Measurements from ENCODE around the gene CADM1.

The CADM1 gene

DNA sequence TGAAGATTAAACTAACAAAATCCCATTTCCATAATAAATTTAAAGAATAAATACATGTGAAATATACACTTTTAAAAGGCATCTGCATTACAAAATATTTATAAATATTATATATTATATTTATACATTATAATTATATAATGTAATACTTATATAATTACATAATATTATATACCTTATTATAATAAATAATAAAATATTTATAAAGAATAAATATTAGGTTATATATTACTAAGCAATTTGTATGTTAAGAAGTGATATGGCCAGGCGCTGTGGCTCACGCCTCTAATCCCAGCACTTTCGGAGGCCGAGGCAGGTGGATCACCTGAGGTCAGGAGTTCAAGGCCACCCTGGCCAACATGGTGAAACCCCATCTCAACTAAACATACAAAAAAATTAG lies 97.8 kb downstream of the CADM1 start:
- Mint-ChIP-seq H3K27me3 (peaks cover 1% of the 10 kb centered on the region), H3K36me3 (no peaks in the 10 kb centered on the region), H3K4me1 (no peaks in the 10 kb centered on the region), H3K9me3 (no peaks in the 10 kb centered on the region), H3K27ac (no peak overlapping the region), H3K4me3 (no peak overlapping the region)
- no peak for ATAC-seq (ENCODE audit: low read depth)
- DNase-seq (ENCODE audit: low spot score in 2 of 2) = no peak

DNA sequence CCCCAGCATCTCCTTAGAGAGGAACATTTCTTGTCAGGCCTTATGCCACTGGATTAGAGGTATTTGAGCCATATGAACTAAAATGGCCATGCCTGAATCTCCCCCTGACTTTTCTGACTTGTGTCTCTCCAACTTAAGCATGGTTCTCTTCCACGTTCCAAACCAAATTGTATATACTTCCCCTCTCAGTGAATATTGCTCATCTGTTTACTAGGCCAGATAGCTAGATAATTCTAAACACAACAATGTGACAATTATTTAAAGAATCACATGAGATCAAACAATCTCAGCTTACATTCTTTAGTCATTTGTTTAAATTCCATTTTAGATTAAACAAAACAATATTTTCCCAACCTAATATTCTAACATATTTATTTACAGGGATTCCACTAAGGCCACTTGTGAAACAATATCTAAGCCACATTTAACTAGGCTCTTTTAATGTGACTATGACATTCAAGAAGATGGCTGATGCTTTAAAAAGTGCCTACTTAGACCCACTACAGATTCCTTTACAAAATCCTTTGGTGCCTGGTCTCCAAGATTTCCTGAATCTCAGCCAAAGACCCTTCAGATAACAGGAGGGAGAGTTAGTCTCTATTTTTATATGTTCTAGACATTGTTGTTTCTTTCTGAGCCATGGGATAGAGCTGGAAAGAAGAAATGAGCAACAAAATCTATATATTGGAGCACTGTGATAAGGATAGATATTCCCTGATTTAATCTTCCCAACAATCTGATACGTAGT lies 105.7 kb downstream of the CADM1 start:
- Mint-ChIP-seq H3K27me3 (peaks cover 4% of the 10 kb centered on the region), H3K27ac (no peak overlapping the region), H3K9me3 (no peaks in the 10 kb centered on the region), H3K4me3 (no peak overlapping the region), H3K4me1 (no peaks in the 10 kb centered on the region), H3K36me3 (no peaks in the 10 kb centered on the region)
- DNase-seq (ENCODE audit: low spot score in 2 of 2) (no peak), ATAC-seq (ENCODE audit: low read depth) (no peak)

DNA sequence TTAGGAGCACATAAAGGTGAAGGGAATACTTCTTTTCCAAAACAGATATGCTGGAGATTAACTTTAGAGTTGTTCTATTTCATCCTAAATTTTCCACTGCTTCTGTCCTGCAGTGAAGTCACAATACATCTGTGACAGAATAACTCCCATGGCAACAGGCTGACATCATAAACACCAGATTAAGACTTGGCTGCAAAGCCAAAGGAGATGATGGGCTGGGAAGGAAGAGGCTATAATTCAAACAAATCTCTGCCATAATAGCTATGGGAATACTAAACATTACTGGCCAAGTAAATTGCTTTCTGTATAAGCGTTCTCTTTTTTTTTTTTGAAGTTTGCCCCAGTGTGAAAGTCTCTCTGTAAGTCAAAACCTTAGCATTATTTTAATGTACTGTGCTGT lies 107.7 kb downstream of the CADM1 start:
- Mint-ChIP-seq H3K36me3 (no peaks in the 10 kb centered on the region), H3K27ac (no peak overlapping the region), H3K4me3 (no peak overlapping the region), H3K27me3 (peaks cover 4% of the 10 kb centered on the region), H3K4me1 (no peaks in the 10 kb centered on the region), H3K9me3 (no peaks in the 10 kb centered on the region)
- DNase-seq (ENCODE audit: low spot score in 2 of 2) (no peak), ATAC-seq (ENCODE audit: low read depth) (no peak)

DNA sequence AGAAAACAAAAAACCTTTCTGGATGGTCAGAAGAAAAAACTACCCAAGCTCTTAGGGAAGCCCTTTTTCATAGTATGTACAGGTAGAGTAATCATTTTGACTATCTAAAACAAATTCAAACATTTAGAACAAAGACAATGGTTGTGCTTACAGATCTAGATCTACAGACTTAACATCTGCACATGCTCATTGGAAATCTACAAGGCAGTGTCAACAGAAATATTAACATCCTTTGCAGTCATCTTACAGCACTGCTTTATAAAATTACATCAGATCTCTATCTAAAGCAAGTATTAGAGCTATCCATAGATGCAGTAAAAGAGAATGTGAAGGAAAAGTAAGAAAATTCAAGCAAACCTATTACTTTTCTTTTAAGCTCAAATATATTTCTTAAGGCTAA lies 110.3 kb downstream of the CADM1 start:
- Mint-ChIP-seq H3K27me3 (peaks cover 5% of the 10 kb centered on the region), H3K36me3 (no peaks in the 10 kb centered on the region), H3K9me3 (peaks cover 2% of the 10 kb centered on the region), H3K27ac (no peak overlapping the region), H3K4me1 (peaks cover 7% of the 10 kb centered on the region), H3K4me3 (no peak overlapping the region)
- DNase-seq (ENCODE audit: low spot score in 2 of 2) (no peak), ATAC-seq (ENCODE audit: low read depth) (no peak)

DNA sequence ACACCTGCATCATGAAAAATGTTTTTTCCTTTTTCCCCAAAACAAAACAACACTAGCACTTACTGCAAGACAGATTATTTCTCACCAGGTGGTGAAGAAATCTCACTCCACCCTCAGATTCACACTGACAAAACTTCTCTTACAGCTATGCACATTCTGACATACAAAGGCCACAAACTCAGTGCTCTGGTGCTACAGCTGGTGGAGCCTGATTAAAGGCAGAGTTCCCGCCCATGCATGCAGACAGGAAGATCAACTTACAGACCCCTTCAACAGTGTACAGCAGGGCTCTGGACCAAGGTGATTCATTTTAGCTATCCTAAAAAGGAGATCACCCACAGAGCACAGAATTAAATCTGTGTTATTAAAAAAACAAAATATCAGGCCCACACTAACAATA lies 112.6 kb downstream of the CADM1 start:
- Mint-ChIP-seq H3K9me3 (peaks cover 5% of the 10 kb centered on the region), H3K27me3 (peaks cover 4% of the 10 kb centered on the region), H3K4me3 (no peak overlapping the region), H3K4me1 (peaks cover 7% of the 10 kb centered on the region), H3K36me3 (no peaks in the 10 kb centered on the region), H3K27ac (no peak overlapping the region)
- ATAC-seq (ENCODE audit: low read depth) = no peak
- DNase-seq (ENCODE audit: low spot score in 2 of 2) = no peak

DNA sequence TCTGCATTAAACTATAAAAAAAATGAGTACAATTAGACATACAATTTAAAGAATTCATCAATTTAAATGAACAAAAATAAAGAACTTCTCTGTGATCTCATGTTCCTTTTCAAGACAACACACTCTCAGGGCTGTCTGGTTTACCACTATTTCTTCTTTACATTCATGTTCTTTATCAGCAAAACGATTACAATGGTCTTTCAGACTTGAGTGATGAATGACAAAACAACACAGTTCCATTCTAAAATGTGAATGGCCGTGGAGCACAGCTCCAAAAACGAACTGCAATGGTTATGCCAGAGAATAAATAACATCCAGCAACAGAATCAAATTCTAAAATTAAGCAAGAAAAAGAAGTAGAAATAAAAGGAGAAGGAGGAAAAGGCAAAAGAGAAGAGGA lies 113.1 kb downstream of the CADM1 start:
- peaks cover 5% of the 10 kb centered on the region for H3K9me3 Mint-ChIP-seq
- H3K36me3 Mint-ChIP-seq = no peaks in the 10 kb centered on the region
- no peak overlapping the region for H3K4me3 Mint-ChIP-seq
- ATAC-seq (ENCODE audit: low read depth) (no peak), DNase-seq (ENCODE audit: low spot score in 2 of 2) (no peak)
- H3K27ac Mint-ChIP-seq = no peak overlapping the region
- H3K4me1 Mint-ChIP-seq = peaks cover 7% of the 10 kb centered on the region
- H3K27me3 Mint-ChIP-seq = peaks cover 4% of the 10 kb centered on the region

DNA sequence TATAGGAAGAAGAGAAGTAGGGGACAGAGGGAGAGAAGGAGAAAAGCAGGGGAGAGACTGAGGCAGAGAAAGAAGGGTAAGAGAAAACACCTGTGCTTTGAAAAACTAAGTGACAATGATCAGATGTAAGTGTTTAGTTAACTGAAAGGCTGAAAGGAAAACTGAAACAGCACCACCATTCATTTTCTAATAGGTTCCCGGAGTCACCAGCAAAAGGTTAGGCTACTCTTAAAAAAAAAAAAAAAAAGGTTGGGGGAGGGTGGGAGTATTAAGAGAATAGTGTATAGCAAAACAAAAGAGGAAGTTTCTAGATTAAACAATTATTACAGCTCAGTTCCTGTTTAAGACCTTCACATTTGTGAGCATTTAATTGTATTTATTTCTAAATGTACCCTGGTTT lies 113.8 kb downstream of the CADM1 start:
- Mint-ChIP-seq H3K4me1 (peaks cover 7% of the 10 kb centered on the region), H3K27ac (no peak overlapping the region), H3K36me3 (no peaks in the 10 kb centered on the region), H3K4me3 (peak overlapping the region; percentile 46), H3K27me3 (peaks cover 4% of the 10 kb centered on the region), H3K9me3 (peaks cover 5% of the 10 kb centered on the region)
- ATAC-seq (ENCODE audit: low read depth) = peak; percentile 72
- DNase-seq (ENCODE audit: low spot score in 2 of 2) = no peak

DNA sequence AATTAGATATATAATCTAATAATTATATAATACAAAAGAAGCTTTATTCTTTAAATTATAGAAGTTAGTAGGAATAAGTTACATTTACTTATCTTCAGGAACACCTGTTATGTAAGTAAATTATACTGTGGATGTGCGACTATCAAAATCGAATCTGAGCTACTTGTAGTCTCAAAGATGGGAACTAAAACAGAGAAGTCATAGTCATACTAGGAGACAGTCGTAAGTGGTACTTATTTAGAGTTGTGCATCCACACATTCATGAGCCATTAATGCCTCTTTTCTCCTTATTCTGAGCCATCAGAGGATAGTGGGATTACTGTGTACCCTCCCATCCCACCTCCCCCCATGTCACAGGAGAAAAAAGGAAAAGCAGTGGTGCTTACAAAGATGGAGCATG lies 114.4 kb downstream of the CADM1 start:
- peaks cover 4% of the 10 kb centered on the region for H3K27me3 Mint-ChIP-seq
- H3K4me3 Mint-ChIP-seq = no peak overlapping the region
- DNase-seq (ENCODE audit: low spot score in 2 of 2) = no peak
- H3K27ac Mint-ChIP-seq = no peak overlapping the region
- peaks cover 7% of the 10 kb centered on the region for H3K4me1 Mint-ChIP-seq
- no peaks in the 10 kb centered on the region for H3K36me3 Mint-ChIP-seq
- H3K9me3 Mint-ChIP-seq = peaks cover 5% of the 10 kb centered on the region
- ATAC-seq (ENCODE audit: low read depth) = no peak

DNA sequence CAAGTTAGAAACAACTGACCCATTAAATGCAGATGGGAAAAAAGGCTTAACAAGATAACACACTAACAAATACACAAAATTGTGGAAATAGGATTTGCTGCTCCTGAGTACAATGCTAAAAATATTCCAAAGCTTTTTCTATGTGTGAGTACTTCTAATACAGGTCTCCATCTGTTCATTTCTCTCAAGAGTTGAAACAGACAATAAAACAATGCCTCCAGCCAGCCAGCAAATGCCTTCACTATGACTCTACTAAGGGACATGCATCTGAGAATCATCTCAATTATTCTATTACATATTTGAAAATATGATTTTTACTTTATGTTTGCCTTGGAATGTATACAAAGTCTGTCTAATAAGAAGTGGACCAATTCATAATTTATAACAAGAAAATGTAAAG lies 119.0 kb downstream of the CADM1 start:
- H3K4me1 Mint-ChIP-seq = peaks cover 5% of the 10 kb centered on the region
- H3K27ac Mint-ChIP-seq = no peak overlapping the region
- peaks cover 6% of the 10 kb centered on the region for H3K27me3 Mint-ChIP-seq
- DNase-seq (ENCODE audit: low spot score in 2 of 2) (no peak), ATAC-seq (ENCODE audit: low read depth) (no peak)
- peaks cover 5% of the 10 kb centered on the region for H3K9me3 Mint-ChIP-seq
- no peak overlapping the region for H3K4me3 Mint-ChIP-seq
- H3K36me3 Mint-ChIP-seq = no peaks in the 10 kb centered on the region

DNA sequence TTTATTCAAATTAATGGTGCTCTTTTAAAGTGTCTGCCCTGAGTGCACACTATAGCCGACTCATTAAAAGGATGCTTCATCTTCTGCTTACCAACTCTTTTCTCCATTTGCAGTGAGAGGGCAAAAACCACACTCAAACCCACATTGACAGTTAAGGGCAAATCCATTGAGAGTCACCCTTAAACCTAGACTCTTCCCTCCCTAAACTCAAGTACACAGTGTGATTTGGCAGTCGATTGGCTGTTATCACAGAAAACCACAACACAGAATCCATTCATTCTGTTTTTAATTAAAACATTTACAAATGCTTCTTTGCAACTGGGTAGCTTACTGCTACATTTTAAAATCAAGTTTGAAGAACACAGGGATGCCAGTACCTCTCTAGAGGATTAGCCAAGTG lies 120.0 kb downstream of the CADM1 start:
- H3K27ac Mint-ChIP-seq = no peak overlapping the region
- DNase-seq (ENCODE audit: low spot score in 2 of 2) = no peak
- H3K4me1 Mint-ChIP-seq = peaks cover 2% of the 10 kb centered on the region
- peaks cover 3% of the 10 kb centered on the region for H3K9me3 Mint-ChIP-seq
- no peak for ATAC-seq (ENCODE audit: low read depth)
- peaks cover 4% of the 10 kb centered on the region for H3K27me3 Mint-ChIP-seq
- H3K36me3 Mint-ChIP-seq = no peaks in the 10 kb centered on the region
- H3K4me3 Mint-ChIP-seq = no peak overlapping the region

DNA sequence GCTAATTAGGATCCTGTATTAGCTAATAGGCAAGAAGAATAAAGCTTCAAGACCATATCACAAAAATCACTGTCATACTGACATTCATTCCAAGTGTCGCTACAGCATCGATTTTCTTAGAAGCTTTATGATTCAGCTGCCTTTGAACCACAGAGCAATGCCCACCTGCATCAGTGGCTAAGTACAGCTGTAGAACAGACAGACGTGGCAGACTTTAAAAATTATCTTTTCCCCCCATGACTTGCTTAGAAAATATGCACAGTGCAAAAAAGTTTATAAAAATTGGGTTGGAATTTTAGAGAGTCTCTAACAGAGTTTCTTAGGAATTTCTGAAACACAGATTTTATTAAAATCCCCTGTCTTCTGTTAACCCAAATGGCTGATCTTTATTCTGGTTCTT lies 120.8 kb downstream of the CADM1 start:
- Mint-ChIP-seq H3K4me3 (no peak overlapping the region), H3K4me1 (peaks cover 2% of the 10 kb centered on the region), H3K27ac (no peak overlapping the region), H3K27me3 (peaks cover 2% of the 10 kb centered on the region), H3K36me3 (no peaks in the 10 kb centered on the region), H3K9me3 (no peaks in the 10 kb centered on the region)
- ATAC-seq (ENCODE audit: low read depth) = no peak
- DNase-seq (ENCODE audit: low spot score in 2 of 2) = no peak

DNA sequence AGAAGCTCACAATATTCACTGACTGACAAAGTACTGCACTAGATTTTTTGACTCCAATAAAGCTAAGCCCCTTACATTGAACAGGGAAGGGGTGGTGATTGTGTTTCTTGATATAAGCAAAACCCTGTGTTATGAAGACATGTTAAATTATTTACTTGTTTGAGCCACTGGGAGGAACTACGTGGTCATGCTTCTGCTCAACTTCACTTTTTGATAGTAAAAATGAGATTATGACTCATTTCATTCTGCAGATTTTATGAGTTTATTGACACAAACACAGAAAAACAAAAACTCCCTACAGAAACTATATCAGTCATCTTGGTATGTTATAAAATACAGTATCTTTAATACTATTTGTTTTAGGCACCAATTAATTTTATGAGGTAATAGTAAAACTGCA lies 124.7 kb downstream of the CADM1 start:
- Mint-ChIP-seq H3K4me1 (peaks cover 2% of the 10 kb centered on the region), H3K9me3 (no peaks in the 10 kb centered on the region), H3K4me3 (no peak overlapping the region), H3K27me3 (peaks cover 5% of the 10 kb centered on the region), H3K27ac (no peak overlapping the region), H3K36me3 (no peaks in the 10 kb centered on the region)
- DNase-seq (ENCODE audit: low spot score in 2 of 2) (no peak), ATAC-seq (ENCODE audit: low read depth) (no peak)

DNA sequence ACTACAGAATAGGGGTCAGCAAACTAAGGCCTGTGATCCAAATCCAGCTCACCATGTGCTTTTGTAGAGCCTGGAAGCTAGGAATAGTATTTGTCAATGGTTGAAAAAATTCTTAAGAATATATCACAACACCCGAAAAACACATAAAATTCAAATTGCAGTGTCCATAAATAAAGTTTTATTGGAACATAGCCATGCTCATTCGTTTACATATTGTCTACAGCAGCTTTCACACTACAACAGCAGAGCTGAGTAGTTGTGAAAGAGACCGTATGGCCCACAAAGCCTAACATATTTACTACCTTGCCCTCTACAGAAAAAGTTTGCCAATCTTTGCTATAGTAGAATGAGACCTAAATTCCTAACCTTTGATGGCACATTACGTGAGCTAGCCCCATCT lies 125.7 kb downstream of the CADM1 start:
- Mint-ChIP-seq H3K9me3 (no peaks in the 10 kb centered on the region), H3K27me3 (peaks cover 4% of the 10 kb centered on the region), H3K4me3 (no peak overlapping the region), H3K4me1 (peaks cover 2% of the 10 kb centered on the region), H3K36me3 (no peaks in the 10 kb centered on the region), H3K27ac (no peak overlapping the region)
- DNase-seq (ENCODE audit: low spot score in 2 of 2) = no peak
- no peak for ATAC-seq (ENCODE audit: low read depth)

DNA sequence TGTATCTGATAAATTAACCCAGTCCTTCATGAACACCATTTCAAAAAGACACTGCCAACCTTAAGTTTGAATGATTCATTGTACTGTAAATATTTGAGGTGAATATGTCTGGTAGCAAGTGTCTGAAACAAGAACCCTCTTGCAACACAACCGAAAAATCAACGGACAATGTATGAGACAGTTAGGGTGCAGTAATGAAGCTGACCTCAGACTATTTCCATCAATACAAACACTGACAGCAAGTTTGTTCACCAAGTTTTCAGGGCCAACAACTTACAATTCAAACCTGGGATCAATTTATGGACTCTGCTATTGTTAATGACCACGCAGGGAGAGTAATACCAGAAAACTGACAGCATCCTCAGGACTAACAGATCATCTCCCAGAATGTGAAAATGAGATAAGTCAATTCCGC lies 126.3 kb downstream of the CADM1 start:
- Mint-ChIP-seq H3K4me1 (peaks cover 2% of the 10 kb centered on the region), H3K27me3 (peaks cover 4% of the 10 kb centered on the region), H3K4me3 (no peak overlapping the region), H3K9me3 (no peaks in the 10 kb centered on the region), H3K27ac (no peak overlapping the region), H3K36me3 (no peaks in the 10 kb centered on the region)
- DNase-seq (ENCODE audit: low spot score in 2 of 2) = no peak
- ATAC-seq (ENCODE audit: low read depth) = no peak

DNA sequence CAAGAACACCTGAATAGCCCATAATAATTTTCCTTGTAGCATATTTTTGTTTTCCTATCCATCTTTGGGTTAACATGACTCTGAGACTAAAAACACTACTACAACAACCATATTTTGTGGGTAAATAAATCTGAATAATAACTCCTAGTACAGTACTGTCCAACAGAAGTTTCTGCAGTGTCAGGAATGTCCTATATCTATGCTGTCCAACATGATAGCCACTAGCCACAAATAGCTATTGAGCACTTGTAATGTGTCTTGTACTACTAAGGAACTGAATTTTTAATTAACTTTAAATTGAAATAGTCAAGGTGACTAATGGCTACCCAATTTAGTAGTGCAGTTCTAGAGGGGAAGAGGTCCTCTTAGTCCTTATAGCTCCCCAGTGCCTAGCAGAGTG lies 135.6 kb downstream of the CADM1 start:
- Mint-ChIP-seq H3K4me1 (no peaks in the 10 kb centered on the region), H3K36me3 (no peaks in the 10 kb centered on the region), H3K27me3 (no peaks in the 10 kb centered on the region), H3K27ac (no peak overlapping the region), H3K9me3 (no peaks in the 10 kb centered on the region), H3K4me3 (no peak overlapping the region)
- ATAC-seq (ENCODE audit: low read depth) (no peak), DNase-seq (ENCODE audit: low spot score in 2 of 2) (no peak)
